Lung microvascular endothelial cell (primary cell): ENCODE results near the gene CYP2A7. TPM values are rescaled to one million over a fixed set of nuclear protein-coding genes. Genes with fewer than 3 reads are reported as not detected.
"Not testable (repeated sequence)": the region's sequence is repeated elsewhere in the genome, so short reads cannot be mapped to it uniquely, and the experiment has no call there.

Source experiments
- DNase-seq, 2 donors: peaks; one replicate each; pipeline versions ENCODE4 v3.0.0 to v3.0.0-alpha.2; 2010; ENCODE audit warnings: low read depth in 2 of 2
- total RNA-seq: library from RNA; depleted of rRNA; stranded (reverse); fragments of >200 nt; gene quantifications from 2 replicates; pipeline ENCODE4 v1.2.1, GENCODE V29; 2014

Gene CYP2A7
- total RNA-seq, result not detected in 2 replicates

GRCh38 chr19:40882062-40882461 is at the start of gene CYP2A7:
Gene CYP2A7 (minus strand): TSS chr19:40882231. CDS start chr19:40882210, 21 bp downstream.
- not testable (repeated sequence) for DNase-seq

GRCh38 chr19:40930799-40931198 is 48.8 kb upstream of the CYP2A7 start:
- not testable (repeated sequence) for DNase-seq

GRCh38 chr19:40929942-40930341 is 47.9 kb upstream of the CYP2A7 start:
- not testable (repeated sequence) for DNase-seq

- no peak for DNase-seq
These were observed 46.8 kb upstream of the CYP2A7 start for GRCh38 chr19:40928850-40929249.

GRCh38 chr19:40927567-40927966 is 45.5 kb upstream of the CYP2A7 start:
- no peak for DNase-seq

- not testable (repeated sequence) for DNase-seq
These were observed 44.2 kb upstream of the CYP2A7 start for GRCh38 chr19:40926276-40926675.

- DNase-seq, result no peak
These were observed 41.9 kb upstream of the CYP2A7 start for GRCh38 chr19:40923934-40924391.

- not testable (repeated sequence) for DNase-seq
These were observed 40.5 kb upstream of the CYP2A7 start for GRCh38 chr19:40922237-40923160.

- peak; percentile 7 to 12 for DNase-seq
These were observed 39.2 kb upstream of the CYP2A7 start for GRCh38 chr19:40921005-40921897.

GRCh38 chr19:40920300-40921004 is 38.4 kb upstream of the CYP2A7 start:
- DNase-seq, result no peak

GRCh38 chr19:40919530-40920299 is 37.7 kb upstream of the CYP2A7 start:
- not testable (repeated sequence) for DNase-seq

GRCh38 chr19:40918303-40918702 is 36.3 kb upstream of the CYP2A7 start:
- not testable (repeated sequence) for DNase-seq

- peak in 1 of 2 donors; percentile 64 for DNase-seq
These were observed 26.9 kb upstream of the CYP2A7 start for GRCh38 chr19:40908976-40909375.

GRCh38 chr19:40907968-40908735 is 26.1 kb upstream of the CYP2A7 start:
- DNase-seq, result peak in 1 of 2 donors; percentile 0

- DNase-seq, result no peak
These were observed 24.5 kb upstream of the CYP2A7 start for GRCh38 chr19:40906512-40906911.

- peak in 1 of 2 donors; percentile 42 for DNase-seq
These were observed 22.7 kb upstream of the CYP2A7 start for GRCh38 chr19:40904673-40905156.

GRCh38 chr19:40901975-40902750 is 20.1 kb upstream of the CYP2A7 start:
- DNase-seq, result not testable (repeated sequence)

- not testable (repeated sequence) for DNase-seq
These were observed 18.5 kb upstream of the CYP2A7 start for GRCh38 chr19:40900521-40900920.

GRCh38 chr19:40899964-40900363 is 17.9 kb upstream of the CYP2A7 start:
- DNase-seq, result not testable (repeated sequence)
